Epidermal melanocyte (primary cell): Measurements from ENCODE around the gene PLA2G6.

ENCODE experiments used
- DNase-seq: peaks from one replicate; pipeline ENCODE4 v3.0.0; 2011; ENCODE audit warnings: low spot score; ENCODE audit not compliant: insufficient read length

The PLA2G6 gene

GRCh38 chr22:38181453-38182200, at the start of gene PLA2G6:
PLA2G6 (minus strand) TSS chr22:38181830; CDS start chr22:38169426, 12,404 bp downstream.
- DNase-seq = peak; percentile 95

GRCh38 chr22:38230916-38231315, 49.3 kb upstream of the PLA2G6 start:
- no peak for DNase-seq

GRCh38 chr22:38230108-38230825, 48.6 kb upstream of the PLA2G6 start:
- DNase-seq = no peak

- no peak for DNase-seq
Measured at GRCh38 chr22:38228873-38229740, 47.5 kb upstream of the PLA2G6 start.

GRCh38 chr22:38228326-38228872, 46.8 kb upstream of the PLA2G6 start:
- no peak for DNase-seq

- DNase-seq = no peak
Measured at GRCh38 chr22:38226853-38227649, 45.4 kb upstream of the PLA2G6 start.

GRCh38 chr22:38223289-38223960, 41.8 kb upstream of the PLA2G6 start:
- no peak for DNase-seq

- DNase-seq = no peak
Measured at GRCh38 chr22:38222797-38223119, 41.1 kb upstream of the PLA2G6 start.

GRCh38 chr22:38221908-38222796, 40.5 kb upstream of the PLA2G6 start:
- DNase-seq = no peak

- no peak for DNase-seq
Measured at GRCh38 chr22:38221407-38221806, 39.8 kb upstream of the PLA2G6 start.

GRCh38 chr22:38220653-38221386, 39.2 kb upstream of the PLA2G6 start:
- DNase-seq = no peak

GRCh38 chr22:38220163-38220562, 38.5 kb upstream of the PLA2G6 start:
- DNase-seq = no peak

- DNase-seq = no peak
Measured at GRCh38 chr22:38219632-38220031, 38.0 kb upstream of the PLA2G6 start.

GRCh38 chr22:38218661-38219622, 37.3 kb upstream of the PLA2G6 start:
- peak; percentile 81 for DNase-seq

GRCh38 chr22:38215156-38216038, 33.8 kb upstream of the PLA2G6 start:
- DNase-seq = no peak

- DNase-seq = no peak
Measured at GRCh38 chr22:38214302-38215056, 32.8 kb upstream of the PLA2G6 start.
